GM23338 (cell line): ENCODE results near the gene PRDM1. TPM values are rescaled to one million over a fixed set of nuclear protein-coding genes. Genes with fewer than 3 reads are reported as not detected.

Experiments
- ATAC-seq: fragments of 200-7000 bp; cut with Tn5 transposase; 3 replicates; pipeline ENCODE4 v1.9.1; 2020
- DNase-seq: peaks from one replicate; pipeline ENCODE4 v3.0.0-alpha.2; 2015; ENCODE audit warnings: low spot score
- H2AFZ ChIP-seq: fragments of 200-600 bp; sonication (generic); 2 replicates; pipeline ENCODE4 v1.8.0; 2016; ENCODE audit warnings: antibody characterized with exemption, mild to moderate bottlenecking, moderate library complexity
- H3F3A ChIP-seq: fragments of 200-600 bp; sonication (generic); replicated peaks from 2 replicates; pipeline ENCODE4 v1.8.0; 2017; ENCODE audit warnings: antibody characterized with exemption, mixed run types, low read depth
- H3K27ac ChIP-seq: fragments of 200-600 bp; sonication (generic); 2 replicates; pipeline ENCODE4 v1.6.1; 2016; ENCODE audit warnings: low read depth
- H3K27me3 ChIP-seq: fragments of 200-600 bp; sonication (generic); 2 replicates; pipeline ENCODE4 v1.8.0; 2016; ENCODE audit warnings: mild to moderate bottlenecking, mixed run types, moderate library complexity; ENCODE audit not compliant: insufficient read depth
- H3K36me3 ChIP-seq: fragments of 200-600 bp; sonication (generic); 2 replicates; pipeline ENCODE4 v1.8.0; 2016; ENCODE audit warnings: mild to moderate bottlenecking; ENCODE audit not compliant: insufficient read depth
- H3K4me1 ChIP-seq: fragments of 200-600 bp; sonication (generic); 2 replicates; pipeline ENCODE4 v1.8.0; 2016; ENCODE audit warnings: mild to moderate bottlenecking, moderate library complexity; ENCODE audit not compliant: insufficient read depth
- H3K4me2 ChIP-seq: fragments of 200-600 bp; sonication (generic); 2 replicates; pipeline ENCODE4 v1.7.1; 2017; ENCODE audit warnings: mixed run types
- H3K4me3 ChIP-seq: fragments of 200-600 bp; sonication (generic); 2 replicates; pipeline ENCODE4 v1.6.1; 2016; ENCODE audit warnings: mixed run types
- H3K79me2 ChIP-seq: fragments of 200-600 bp; sonication (generic); replicated peaks from 2 replicates; pipeline ENCODE4 v1.8.0; 2017; ENCODE audit warnings: mild to moderate bottlenecking; ENCODE audit not compliant: insufficient read depth
- H3K9me2 ChIP-seq: fragments of 200-600 bp; sonication (generic); 2 replicates; pipeline ENCODE4 v1.8.0; 2017; ENCODE audit not compliant: insufficient read depth
- H4K20me1 ChIP-seq: fragments of 200-600 bp; sonication (generic); replicated peaks from 2 replicates; pipeline ENCODE4 v1.8.0; 2017; ENCODE audit warnings: mild to moderate bottlenecking; ENCODE audit not compliant: insufficient read depth
- H3K27ac Mint-ChIP-seq: 2 replicates; pipeline ENCODE4 v1.8.0; 2020; ENCODE audit warnings: inconsistent platforms, mild to moderate bottlenecking, moderate library complexity, mixed read lengths
- H3K27me3 Mint-ChIP-seq: 3 replicates; pipeline ENCODE4 v1.8.0; 2022; ENCODE audit warnings: low read depth, mild to moderate bottlenecking, moderate library complexity, mixed read lengths, inconsistent platforms; ENCODE audit not compliant: insufficient read depth, poor library complexity
- H3K36me3 Mint-ChIP-seq: 3 replicates; pipeline ENCODE4 v1.8.0; 2021; ENCODE audit warnings: low read depth, mild to moderate bottlenecking, inconsistent platforms, moderate library complexity, mixed read lengths
- H3K4me1 Mint-ChIP-seq: 3 replicates; pipeline ENCODE4 v1.8.0; 2020; ENCODE audit warnings: mild to moderate bottlenecking, inconsistent platforms, mixed read lengths
- H3K4me3 Mint-ChIP-seq: 3 replicates; pipeline ENCODE4 v1.8.0; 2021; ENCODE audit warnings: moderate library complexity, mild to moderate bottlenecking, inconsistent platforms, mixed read lengths
- H3K9me3 Mint-ChIP-seq: 3 replicates; pipeline ENCODE4 v1.8.0; 2020; ENCODE audit warnings: moderate library complexity, mild to moderate bottlenecking, inconsistent platforms, mixed read lengths
- CREB1 ChIP-seq: fragments of 250-450 bp; sonication (Bioruptor Pico); IDR thresholded peaks from 2 replicates; pipeline ENCODE4 v1.5.0; 2020; ENCODE audit warnings: low read depth, mild to moderate bottlenecking, moderate library complexity
- EZH2 ChIP-seq: fragments of 200-600 bp; sonication (generic); IDR thresholded peaks from one replicate; pipeline ENCODE4 v1.8.0; 2017; ENCODE audit warnings: antibody characterized with exemption, mild to moderate bottlenecking, low read depth; ENCODE audit not compliant: unreplicated experiment
- EZH2phosphoT487 ChIP-seq: fragments of 200-600 bp; sonication (generic); IDR thresholded peaks from one replicate; pipeline ENCODE4 v1.8.1; 2018; ENCODE audit warnings: antibody characterized with exemption; ENCODE audit not compliant: unreplicated experiment
- JUNB ChIP-seq: IDR thresholded peaks from one replicate; pipeline ENCODE4 v1.6.1; 2016; ENCODE audit warnings: antibody characterized with exemption; ENCODE audit not compliant: unreplicated experiment
- NANOG ChIP-seq: IDR thresholded peaks from 2 replicates; pipeline ENCODE4 v1.6.1; 2016; ENCODE audit warnings: antibody characterized with exemption, borderline replicate concordance
- POLR2AphosphoS5 ChIP-seq: IDR thresholded peaks from 2 replicates; pipeline ENCODE4 v1.6.1; 2016; ENCODE audit warnings: antibody characterized with exemption, low read depth
- STAT1 ChIP-seq: IDR thresholded peaks from one replicate; pipeline ENCODE4 v1.6.1; 2016; ENCODE audit warnings: antibody characterized with exemption; ENCODE audit not compliant: unreplicated experiment
- ZNF114 ChIP-seq: fragments of 250-450 bp; sonication (Bioruptor Pico); IDR thresholded peaks from 2 replicates; pipeline ENCODE4 v1.5.0; 2020; ENCODE audit warnings: mild to moderate bottlenecking, moderate library complexity
- ZNF331 ChIP-seq: fragments of 250-450 bp; sonication (Bioruptor Pico); IDR thresholded peaks from 2 replicates; pipeline ENCODE4 v1.5.0; 2020; ENCODE audit warnings: low read depth, mild to moderate bottlenecking, moderate library complexity
- polyA plus RNA-seq: library from polyadenylated mRNA; unstranded; fragments of >200 nt; fragmentation: Nextera tagmentation; extraction: Ambion mirVana; gene quantifications from 2 replicates; pipeline ENCODE4 v1.2.1, GENCODE V29; 2016
- total RNA-seq: library from RNA; depleted of rRNA; stranded (reverse); fragments of >200 nt; shearing (Covaris generic); gene quantifications from 2 replicates; pipeline ENCODE4 v1.2.3, GENCODE V29; 2014
- TF ChIP-seq, protein P1 (sequence below), 2 experiments: fragments of 200-600 bp in 1 of 2; sonication (generic) in 1 of 2; conservative IDR thresholded peaks; 2 replicates each; pipeline versions ENCODE4 v1.5.1 to v1.6.1; 2016 to 2017; ENCODE audit warnings: antibody characterized with exemption in 2 of 2, low read depth in 2 of 2, mild to moderate bottlenecking in 2 of 2, moderate library complexity in 1 of 2
- TF ChIP-seq, protein P2 (sequence below): IDR thresholded peaks from one replicate; pipeline ENCODE4 v1.6.1; 2018; ENCODE audit warnings: antibody characterized with exemption; ENCODE audit not compliant: unreplicated experiment
- TF ChIP-seq, protein P3 (sequence below): IDR thresholded peaks from 2 replicates; pipeline ENCODE4 v1.6.1; 2016; ENCODE audit warnings: antibody characterized with exemption
- TF ChIP-seq, protein P4 (sequence below): fragments of 250-450 bp; sonication (Bioruptor Pico); IDR thresholded peaks from 2 replicates; pipeline ENCODE4 v1.5.0; 2020; ENCODE audit warnings: mild to moderate bottlenecking, moderate library complexity

Gene PRDM1
- total and polyA plus RNA-seq, 2 experiments from 2014 or later: 0.65 to 0.73 TPM

DNA sequence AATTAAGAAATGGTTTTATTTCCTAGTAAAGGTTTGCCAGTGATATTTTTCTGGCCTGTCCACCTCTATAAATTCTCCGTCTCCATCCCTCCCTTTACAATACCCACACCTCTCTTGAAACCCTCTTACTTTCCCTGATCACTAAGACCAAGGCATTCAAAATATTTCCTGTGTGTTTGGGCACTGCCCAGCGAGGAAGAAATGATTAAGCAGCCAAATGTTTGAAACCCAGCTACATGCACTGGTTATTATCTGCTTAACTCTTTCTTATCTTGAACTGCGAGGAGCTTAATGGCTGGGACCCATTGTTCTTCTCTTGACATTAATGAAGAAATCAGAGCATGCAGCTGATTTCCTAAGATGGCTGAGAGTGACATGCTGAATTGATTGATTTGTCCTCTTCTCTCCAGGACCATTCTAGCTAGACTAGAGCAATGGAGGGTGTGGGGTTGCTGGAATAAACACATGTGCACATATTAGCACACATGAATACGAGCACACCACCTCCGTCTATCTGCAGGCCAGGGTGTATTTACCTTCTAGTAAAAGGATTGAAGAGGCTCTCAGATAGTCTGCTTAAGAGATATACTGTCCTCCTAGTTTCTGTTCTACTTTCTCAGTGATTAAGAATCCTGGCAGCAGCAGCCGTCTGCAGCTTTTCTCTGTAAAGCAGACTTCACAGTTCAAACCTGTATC lies 46.1 kb upstream of the PRDM1 start:
- H3K9me3 Mint-ChIP-seq: peaks cover 14% of the 10 kb centered on the region

More for the DNA sequence above, 46.1 kb upstream of the PRDM1 start:
- no peak overlapping the region for H3K4me3 ChIP-seq
- Mint-ChIP-seq H3K36me3 (peaks cover 15% of the 10 kb centered on the region; the same call in 2 of the 3 replicates), H3K27ac (no peak overlapping the region), H3K27me3 (no peaks in the 10 kb centered on the region), H3K4me1 (no peaks in the 10 kb centered on the region), H3K4me3 (no peak overlapping the region)
- peak overlapping the region; percentile 61; the same call in 1 of the 2 replicates for H2AFZ ChIP-seq
- no peak overlapping the region for H3K4me2 ChIP-seq
- H4K20me1 ChIP-seq: no peaks in the 10 kb centered on the region
- H3K27me3 ChIP-seq: no peaks in the 10 kb centered on the region
- H3K27ac ChIP-seq: no peak overlapping the region
- DNase-seq: no peak
- no peak for ATAC-seq
- no peaks in the 10 kb centered on the region for H3F3A ChIP-seq
- TF ChIP-seq CREB1 (no peak), ZNF114 (CRISPR knock-in tag) (no peak), JUNB (no peak), NANOG (no peak), EZH2 (no peak), ZNF331 (CRISPR knock-in tag) (no peak), EZH2phosphoT487 (no peak), POLR2AphosphoS5 (no peak), STAT1 (no peak)
- TF ChIP-seq, protein P1, sequence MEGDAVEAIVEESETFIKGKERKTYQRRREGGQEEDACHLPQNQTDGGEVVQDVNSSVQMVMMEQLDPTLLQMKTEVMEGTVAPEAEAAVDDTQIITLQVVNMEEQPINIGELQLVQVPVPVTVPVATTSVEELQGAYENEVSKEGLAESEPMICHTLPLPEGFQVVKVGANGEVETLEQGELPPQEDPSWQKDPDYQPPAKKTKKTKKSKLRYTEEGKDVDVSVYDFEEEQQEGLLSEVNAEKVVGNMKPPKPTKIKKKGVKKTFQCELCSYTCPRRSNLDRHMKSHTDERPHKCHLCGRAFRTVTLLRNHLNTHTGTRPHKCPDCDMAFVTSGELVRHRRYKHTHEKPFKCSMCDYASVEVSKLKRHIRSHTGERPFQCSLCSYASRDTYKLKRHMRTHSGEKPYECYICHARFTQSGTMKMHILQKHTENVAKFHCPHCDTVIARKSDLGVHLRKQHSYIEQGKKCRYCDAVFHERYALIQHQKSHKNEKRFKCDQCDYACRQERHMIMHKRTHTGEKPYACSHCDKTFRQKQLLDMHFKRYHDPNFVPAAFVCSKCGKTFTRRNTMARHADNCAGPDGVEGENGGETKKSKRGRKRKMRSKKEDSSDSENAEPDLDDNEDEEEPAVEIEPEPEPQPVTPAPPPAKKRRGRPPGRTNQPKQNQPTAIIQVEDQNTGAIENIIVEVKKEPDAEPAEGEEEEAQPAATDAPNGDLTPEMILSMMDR (conservative IDR thresholded peaks at IDR 0.05; ENCODE audit: low read depth in 2 of 2): no peak
- TF ChIP-seq, protein P2, sequence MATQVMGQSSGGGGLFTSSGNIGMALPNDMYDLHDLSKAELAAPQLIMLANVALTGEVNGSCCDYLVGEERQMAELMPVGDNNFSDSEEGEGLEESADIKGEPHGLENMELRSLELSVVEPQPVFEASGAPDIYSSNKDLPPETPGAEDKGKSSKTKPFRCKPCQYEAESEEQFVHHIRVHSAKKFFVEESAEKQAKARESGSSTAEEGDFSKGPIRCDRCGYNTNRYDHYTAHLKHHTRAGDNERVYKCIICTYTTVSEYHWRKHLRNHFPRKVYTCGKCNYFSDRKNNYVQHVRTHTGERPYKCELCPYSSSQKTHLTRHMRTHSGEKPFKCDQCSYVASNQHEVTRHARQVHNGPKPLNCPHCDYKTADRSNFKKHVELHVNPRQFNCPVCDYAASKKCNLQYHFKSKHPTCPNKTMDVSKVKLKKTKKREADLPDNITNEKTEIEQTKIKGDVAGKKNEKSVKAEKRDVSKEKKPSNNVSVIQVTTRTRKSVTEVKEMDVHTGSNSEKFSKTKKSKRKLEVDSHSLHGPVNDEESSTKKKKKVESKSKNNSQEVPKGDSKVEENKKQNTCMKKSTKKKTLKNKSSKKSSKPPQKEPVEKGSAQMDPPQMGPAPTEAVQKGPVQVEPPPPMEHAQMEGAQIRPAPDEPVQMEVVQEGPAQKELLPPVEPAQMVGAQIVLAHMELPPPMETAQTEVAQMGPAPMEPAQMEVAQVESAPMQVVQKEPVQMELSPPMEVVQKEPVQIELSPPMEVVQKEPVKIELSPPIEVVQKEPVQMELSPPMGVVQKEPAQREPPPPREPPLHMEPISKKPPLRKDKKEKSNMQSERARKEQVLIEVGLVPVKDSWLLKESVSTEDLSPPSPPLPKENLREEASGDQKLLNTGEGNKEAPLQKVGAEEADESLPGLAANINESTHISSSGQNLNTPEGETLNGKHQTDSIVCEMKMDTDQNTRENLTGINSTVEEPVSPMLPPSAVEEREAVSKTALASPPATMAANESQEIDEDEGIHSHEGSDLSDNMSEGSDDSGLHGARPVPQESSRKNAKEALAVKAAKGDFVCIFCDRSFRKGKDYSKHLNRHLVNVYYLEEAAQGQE: no peak
- TF ChIP-seq, protein P3, sequence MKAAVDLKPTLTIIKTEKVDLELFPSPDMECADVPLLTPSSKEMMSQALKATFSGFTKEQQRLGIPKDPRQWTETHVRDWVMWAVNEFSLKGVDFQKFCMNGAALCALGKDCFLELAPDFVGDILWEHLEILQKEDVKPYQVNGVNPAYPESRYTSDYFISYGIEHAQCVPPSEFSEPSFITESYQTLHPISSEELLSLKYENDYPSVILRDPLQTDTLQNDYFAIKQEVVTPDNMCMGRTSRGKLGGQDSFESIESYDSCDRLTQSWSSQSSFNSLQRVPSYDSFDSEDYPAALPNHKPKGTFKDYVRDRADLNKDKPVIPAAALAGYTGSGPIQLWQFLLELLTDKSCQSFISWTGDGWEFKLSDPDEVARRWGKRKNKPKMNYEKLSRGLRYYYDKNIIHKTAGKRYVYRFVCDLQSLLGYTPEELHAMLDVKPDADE: no peak
- TF ChIP-seq, protein P4, sequence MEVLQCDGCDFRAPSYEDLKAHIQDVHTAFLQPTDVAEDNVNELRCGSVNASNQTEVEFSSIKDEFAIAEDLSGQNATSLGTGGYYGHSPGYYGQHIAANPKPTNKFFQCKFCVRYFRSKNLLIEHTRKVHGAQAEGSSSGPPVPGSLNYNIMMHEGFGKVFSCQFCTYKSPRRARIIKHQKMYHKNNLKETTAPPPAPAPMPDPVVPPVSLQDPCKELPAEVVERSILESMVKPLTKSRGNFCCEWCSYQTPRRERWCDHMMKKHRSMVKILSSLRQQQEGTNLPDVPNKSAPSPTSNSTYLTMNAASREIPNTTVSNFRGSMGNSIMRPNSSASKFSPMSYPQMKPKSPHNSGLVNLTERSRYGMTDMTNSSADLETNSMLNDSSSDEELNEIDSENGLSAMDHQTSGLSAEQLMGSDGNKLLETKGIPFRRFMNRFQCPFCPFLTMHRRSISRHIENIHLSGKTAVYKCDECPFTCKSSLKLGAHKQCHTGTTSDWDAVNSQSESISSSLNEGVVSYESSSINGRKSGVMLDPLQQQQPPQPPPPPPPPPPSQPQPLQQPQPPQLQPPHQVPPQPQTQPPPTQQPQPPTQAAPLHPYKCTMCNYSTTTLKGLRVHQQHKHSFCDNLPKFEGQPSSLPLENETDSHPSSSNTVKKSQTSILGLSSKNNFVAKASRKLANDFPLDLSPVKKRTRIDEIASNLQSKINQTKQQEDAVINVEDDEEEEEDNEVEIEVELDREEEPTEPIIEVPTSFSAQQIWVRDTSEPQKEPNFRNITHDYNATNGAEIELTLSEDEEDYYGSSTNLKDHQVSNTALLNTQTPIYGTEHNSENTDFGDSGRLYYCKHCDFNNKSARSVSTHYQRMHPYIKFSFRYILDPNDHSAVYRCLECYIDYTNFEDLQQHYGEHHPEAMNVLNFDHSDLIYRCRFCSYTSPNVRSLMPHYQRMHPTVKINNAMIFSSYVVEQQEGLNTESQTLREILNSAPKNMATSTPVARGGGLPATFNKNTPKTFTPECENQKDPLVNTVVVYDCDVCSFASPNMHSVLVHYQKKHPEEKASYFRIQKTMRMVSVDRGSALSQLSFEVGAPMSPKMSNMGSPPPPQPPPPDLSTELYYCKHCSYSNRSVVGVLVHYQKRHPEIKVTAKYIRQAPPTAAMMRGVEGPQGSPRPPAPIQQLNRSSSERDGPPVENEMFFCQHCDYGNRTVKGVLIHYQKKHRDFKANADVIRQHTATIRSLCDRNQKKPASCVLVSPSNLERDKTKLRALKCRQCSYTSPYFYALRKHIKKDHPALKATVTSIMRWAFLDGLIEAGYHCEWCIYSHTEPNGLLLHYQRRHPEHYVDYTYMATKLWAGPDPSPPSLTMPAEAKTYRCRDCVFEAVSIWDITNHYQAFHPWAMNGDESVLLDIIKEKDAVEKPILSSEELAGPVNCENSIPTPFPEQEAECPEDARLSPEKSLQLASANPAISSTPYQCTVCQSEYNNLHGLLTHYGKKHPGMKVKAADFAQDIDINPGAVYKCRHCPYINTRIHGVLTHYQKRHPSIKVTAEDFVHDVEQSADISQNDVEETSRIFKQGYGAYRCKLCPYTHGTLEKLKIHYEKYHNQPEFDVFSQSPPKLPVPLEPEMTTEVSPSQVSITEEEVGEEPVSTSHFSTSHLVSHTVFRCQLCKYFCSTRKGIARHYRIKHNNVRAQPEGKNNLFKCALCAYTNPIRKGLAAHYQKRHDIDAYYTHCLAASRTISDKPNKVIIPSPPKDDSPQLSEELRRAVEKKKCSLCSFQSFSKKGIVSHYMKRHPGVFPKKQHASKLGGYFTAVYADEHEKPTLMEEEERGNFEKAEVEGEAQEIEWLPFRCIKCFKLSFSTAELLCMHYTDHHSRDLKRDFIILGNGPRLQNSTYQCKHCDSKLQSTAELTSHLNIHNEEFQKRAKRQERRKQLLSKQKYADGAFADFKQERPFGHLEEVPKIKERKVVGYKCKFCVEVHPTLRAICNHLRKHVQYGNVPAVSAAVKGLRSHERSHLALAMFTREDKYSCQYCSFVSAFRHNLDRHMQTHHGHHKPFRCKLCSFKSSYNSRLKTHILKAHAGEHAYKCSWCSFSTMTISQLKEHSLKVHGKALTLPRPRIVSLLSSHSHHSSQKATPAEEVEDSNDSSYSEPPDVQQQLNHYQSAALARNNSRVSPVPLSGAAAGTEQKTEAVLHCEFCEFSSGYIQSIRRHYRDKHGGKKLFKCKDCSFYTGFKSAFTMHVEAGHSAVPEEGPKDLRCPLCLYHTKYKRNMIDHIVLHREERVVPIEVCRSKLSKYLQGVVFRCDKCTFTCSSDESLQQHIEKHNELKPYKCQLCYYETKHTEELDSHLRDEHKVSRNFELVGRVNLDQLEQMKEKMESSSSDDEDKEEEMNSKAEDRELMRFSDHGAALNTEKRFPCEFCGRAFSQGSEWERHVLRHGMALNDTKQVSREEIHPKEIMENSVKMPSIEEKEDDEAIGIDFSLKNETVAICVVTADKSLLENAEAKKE (CRISPR knock-in tag): no peak
- H3K9me2 ChIP-seq: 0 out of 2 replicates have a peak, but pooled peaks cover 3% of the 10 kb centered on the region
- no peaks in the 10 kb centered on the region for H3K36me3 ChIP-seq
- no peaks in the 10 kb centered on the region for H3K79me2 ChIP-seq
- no peaks in the 10 kb centered on the region for H3K4me1 ChIP-seq
